Endodermal cell (in vitro differentiated cells): Measurements from ENCODE around the gene DNAJB14. TPM values are rescaled to one million over a fixed set of nuclear protein-coding genes. Genes with fewer than 3 reads are reported as not detected.

ENCODE experiments used
- DNase-seq: peaks from one replicate; pipeline ENCODE4 v3.0.0-alpha.2; 2017
- H3K27ac ChIP-seq: 2 replicates; pipeline ENCODE4 v1.5.1; 2013; ENCODE audit warnings: mild to moderate bottlenecking, low read depth, low read length, moderate library complexity
- H3K27me3 ChIP-seq: 2 replicates; pipeline ENCODE4 v1.6.1; 2013; ENCODE audit warnings: mild to moderate bottlenecking, low read length, moderate library complexity; ENCODE audit not compliant: insufficient read depth, control insufficient read depth, poor library complexity, severe bottlenecking
- H3K36me3 ChIP-seq: 2 replicates; pipeline ENCODE4 v1.7.0; 2013; ENCODE audit warnings: mild to moderate bottlenecking, low read length, moderate library complexity; ENCODE audit not compliant: control insufficient read depth, insufficient read depth
- H3K4me1 ChIP-seq: one replicate; pipeline ENCODE4 v1.7.0; 2013; ENCODE audit warnings: low read length; ENCODE audit not compliant: control insufficient read depth, insufficient read depth
- H3K4me3 ChIP-seq: 2 replicates; pipeline ENCODE4 v1.5.1; 2013; ENCODE audit warnings: mild to moderate bottlenecking, low read length, moderate library complexity
- H3K9ac ChIP-seq: 2 replicates; pipeline ENCODE4 v1.6.1; 2013; ENCODE audit warnings: mild to moderate bottlenecking, low read length, moderate library complexity; ENCODE audit not compliant: poor library complexity, severe bottlenecking; ENCODE audit errors: extremely low read depth
- H3K9me3 ChIP-seq: 2 replicates; pipeline ENCODE4 v1.6.1; 2013; ENCODE audit warnings: mild to moderate bottlenecking, low read length, moderate library complexity; ENCODE audit not compliant: control insufficient read depth
- H3K27ac Mint-ChIP-seq: 2 replicates; pipeline ENCODE4 v1.8.0; 2020; ENCODE audit warnings: mixed read lengths
- H3K27me3 Mint-ChIP-seq: 2 replicates; pipeline ENCODE4 v1.8.0; 2021; ENCODE audit warnings: mild to moderate bottlenecking, mixed read lengths; ENCODE audit not compliant: insufficient read depth
- H3K36me3 Mint-ChIP-seq: 2 replicates; pipeline ENCODE4 v1.8.0; 2020; ENCODE audit warnings: low read depth, mixed read lengths
- H3K4me1 Mint-ChIP-seq: 2 replicates; pipeline ENCODE4 v1.8.0; 2020; ENCODE audit warnings: mixed read lengths
- H3K4me3 Mint-ChIP-seq: 2 replicates; pipeline ENCODE4 v1.8.0; 2020; ENCODE audit warnings: mild to moderate bottlenecking, moderate library complexity, mixed read lengths
- H3K9me3 Mint-ChIP-seq: 2 replicates; pipeline ENCODE4 v1.8.0; 2020; ENCODE audit warnings: mild to moderate bottlenecking, mixed read lengths
- CTCF ChIP-seq: fragments of 200-600 bp; sonication (generic); conservative IDR thresholded peaks from 2 replicates; pipeline ENCODE4 v1.5.0; 2021; ENCODE audit warnings: antibody characterized with exemption, mild to moderate bottlenecking
- WGBS, 2 experiments: methylation state at CpG; one replicate each; pipeline versions ENCODE4 v1.1.5 to v1.1.7; 2013; ENCODE audit warnings: missing lambda C conversion rate in 2 of 2, mixed read lengths in 1 of 2; ENCODE audit not compliant: insufficient coverage in 1 of 2, insufficient read length in 1 of 2; 5-methylcytosine and 5-hydroxymethylcytosine counted together
- total RNA-seq, 2 donors: library from RNA; stranded (reverse); fragmentation: NEBNext Ultra II Directional in 1 of 2; extraction: Animal tissue kit (Norgen Biotek cat#: 25700) in 1 of 2; gene quantifications; 2 replicates in 1 of 2; 3 replicates in 1 of 2; pipeline ENCODE4 v1.2.1, GENCODE V29; 2021

Gene DNAJB14
- total RNA-seq, 2 donors from 2014 or later = 50.3 to 62.5 TPM

- H3K4me3 Mint-ChIP-seq = no peak overlapping the region
- H3K9ac ChIP-seq = peak overlapping the region; percentile 28
- H3K4me1 Mint-ChIP-seq = peaks cover 24% of the 10 kb centered on the region
- no peak for TF ChIP-seq CTCF
- peaks cover 28% of the 10 kb centered on the region for H3K36me3 ChIP-seq
- peaks cover 33% of the 10 kb centered on the region for H3K36me3 Mint-ChIP-seq
- no peaks in the 10 kb centered on the region for H3K27me3 ChIP-seq
- 8 to 19% methylated on average over 4 to 6 of the region's 8 CpGs for WGBS, 2 experiments
- peaks cover 2% of the 10 kb centered on the region for H3K27me3 Mint-ChIP-seq
- no peaks in the 10 kb centered on the region for H3K4me1 ChIP-seq
- H3K9me3 Mint-ChIP-seq = no peaks in the 10 kb centered on the region
- H3K27ac Mint-ChIP-seq = peak overlapping the region; percentile 95
- H3K9me3 ChIP-seq = peaks cover 6% of the 10 kb centered on the region
- H3K4me3 ChIP-seq = peak overlapping the region; percentile 98
- DNase-seq = no peak
- H3K27ac ChIP-seq = peak overlapping the region; percentile 47
Measured at GRCh38 chr4:99947190-99947578, 766 bp upstream of the DNAJB14 start.

- no peaks in the 10 kb centered on the region for H3K4me1 ChIP-seq
- H3K9ac ChIP-seq = peak overlapping the region; percentile 70
- Mint-ChIP-seq H3K36me3 (peaks cover 35% of the 10 kb centered on the region), H3K9me3 (no peaks in the 10 kb centered on the region), H3K27me3 (no peaks in the 10 kb centered on the region), H3K27ac (peak overlapping the region; percentile 97), H3K4me1 (peaks cover 24% of the 10 kb centered on the region), H3K4me3 (no peak overlapping the region)
- peak overlapping the region; percentile 98 for H3K4me3 ChIP-seq
- peaks cover 36% of the 10 kb centered on the region for H3K36me3 ChIP-seq
- no peak for DNase-seq
- peaks cover 6% of the 10 kb centered on the region for H3K9me3 ChIP-seq
- TF ChIP-seq CTCF = no peak
- H3K27ac ChIP-seq = peak overlapping the region; percentile 79
- no peaks in the 10 kb centered on the region for H3K27me3 ChIP-seq
- WGBS, 2 experiments = 6 to 14% methylated on average over 6 to 25 of the region's 25 CpGs
Measured at GRCh38 chr4:99945718-99946355, 581 bp downstream of the DNAJB14 start.

- Mint-ChIP-seq H3K4me1 (peaks cover 24% of the 10 kb centered on the region), H3K27me3 (no peaks in the 10 kb centered on the region), H3K4me3 (no peak overlapping the region), H3K9me3 (no peaks in the 10 kb centered on the region), H3K36me3 (peaks cover 39% of the 10 kb centered on the region), H3K27ac (no peak overlapping the region)
- no peak overlapping the region for H3K27ac ChIP-seq
- no peak overlapping the region for H3K9ac ChIP-seq
- H3K27me3 ChIP-seq = no peaks in the 10 kb centered on the region
- no peak for TF ChIP-seq CTCF
- peaks cover 41% of the 10 kb centered on the region for H3K36me3 ChIP-seq
- H3K4me3 ChIP-seq = peak overlapping the region; percentile 39
- no peaks in the 10 kb centered on the region for H3K4me1 ChIP-seq
- no peak for DNase-seq
- WGBS, 2 experiments = 84% methylated on average over 2 of the region's 2 CpGs; no CpG with 5 or more reads in 1 of the 2 experiments
- H3K9me3 ChIP-seq = peaks cover 6% of the 10 kb centered on the region
Measured at GRCh38 chr4:99943904-99944437, 2.4 kb downstream of the DNAJB14 start.
